Gastroesophageal sphincter (tissue), 4 donors: ENCODE results near the gene TECPR1. TPM values are rescaled to one million over a fixed set of nuclear protein-coding genes. Genes with fewer than 3 reads are reported as not detected.

Experiments used
- ATAC-seq: fragments of 150-250 bp; one replicate; pipeline ENCODE4 v1.9.1; 2016; ENCODE audit warnings: mild to moderate bottlenecking, moderate library complexity
- H3K27ac ChIP-seq, 4 donors: fragments of 200-600 bp; sonication (generic) in 3 of 4; 1 replicate in 3 of 4; 2 replicates in 1 of 4; pipeline ENCODE4 v1.5.1; 2016 to 2019
- H3K27me3 ChIP-seq: fragments of 200-600 bp; sonication (generic); one replicate; pipeline ENCODE4 v1.5.1; 2019
- H3K36me3 ChIP-seq, 2 donors: fragments of 200-600 bp; sonication (generic); one replicate each; pipeline ENCODE4 v1.5.1; 2019; ENCODE audit warnings: control low read depth in 1 of 2
- H3K4me1 ChIP-seq, 3 donors: fragments of 200-600 bp; sonication (generic); 1 replicate in 2 of 3; 2 replicates in 1 of 3; pipeline ENCODE4 v1.5.1; 2016 to 2019; ENCODE audit warnings: control low read depth in 2 of 3
- H3K4me3 ChIP-seq, 2 donors: fragments of 200-600 bp; sonication (generic); one replicate each; pipeline ENCODE4 v1.5.1; 2019; ENCODE audit warnings: mild to moderate bottlenecking in 1 of 2, moderate library complexity in 1 of 2
- H3K9me3 ChIP-seq, 3 donors: fragments of 200-600 bp; sonication (generic); one replicate each; pipeline ENCODE4 v1.5.1; 2017 to 2019; ENCODE audit warnings: control low read depth in 2 of 3
- CTCF ChIP-seq, 4 experiments: fragments of 200-600 bp in 2 of 4; fragments of 450-650 bp in 2 of 4; sonication (generic) in 1 of 4; IDR thresholded peaks; one replicate each; pipeline ENCODE4 v1.5.1; 2017 to 2019; ENCODE audit warnings: antibody characterized with exemption in 4 of 4, mild to moderate bottlenecking in 2 of 4, moderate library complexity in 2 of 4
- EP300 ChIP-seq: sonication (generic); formaldehyde crosslinking; IDR thresholded peaks from one replicate; pipeline ENCODE4 v1.6.1; 2017; ENCODE audit warnings: antibody characterized with exemption, mild to moderate bottlenecking
- POLR2A ChIP-seq, 2 donors: fragments of 450-650 bp; IDR thresholded peaks; one replicate each; pipeline ENCODE4 v1.6.1; 2017; ENCODE audit warnings: antibody characterized with exemption in 2 of 2, mild to moderate bottlenecking in 2 of 2, moderate library complexity in 1 of 2
- POLR2AphosphoS5 ChIP-seq: sonication (generic); formaldehyde crosslinking; IDR thresholded peaks from one replicate; pipeline ENCODE4 v1.6.1; 2017; ENCODE audit warnings: antibody characterized with exemption
- WGBS, 2 donors: methylation state at CpG; one replicate each; pipeline ENCODE4 v1.1.5; 2018; ENCODE audit warnings: low coverage in 1 of 2; 5-methylcytosine and 5-hydroxymethylcytosine counted together
- total RNA-seq, 4 donors: library from RNA; depleted of rRNA; stranded (reverse); fragments of >200 nt; gene quantifications; one replicate each; pipeline ENCODE4 v1.1.0, GENCODE V29; 2016

TECPR1 gene
- total RNA-seq, 4 donors from 2014 or later, result 18.6 to 22.3 (median 20.4) TPM

DNA sequence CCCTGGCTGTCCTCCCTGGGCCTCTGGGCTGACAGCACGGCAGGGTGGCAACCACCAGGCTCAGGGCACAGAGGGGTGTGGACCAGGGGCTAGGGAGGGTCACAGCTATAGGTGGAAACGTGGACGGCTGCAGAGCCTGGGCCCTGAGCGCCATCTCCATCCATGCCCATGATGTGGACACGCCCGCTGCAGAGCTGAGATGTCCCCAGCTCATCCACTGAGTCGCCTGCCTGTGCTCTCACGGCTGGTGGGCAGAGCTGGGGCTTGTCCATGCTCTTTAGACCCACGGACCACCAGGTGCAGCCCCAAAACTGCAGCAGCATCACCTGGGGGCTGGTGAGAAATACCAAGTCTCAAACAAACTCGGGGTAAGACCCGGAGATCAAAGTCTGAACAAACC, 16.1 kb downstream of the TECPR1 start:
- Histone ChIP-seq H3K4me3 (no peak overlapping the region), H3K27me3 (no peaks in the 10 kb centered on the region), H3K9me3 (no peaks in the 10 kb centered on the region), H3K27ac (no peak overlapping the region), H3K4me1 (no peaks in the 10 kb centered on the region), H3K36me3 (peaks cover 0 to 87% of the 10 kb centered on the region in 2 donors)
- WGBS, 2 donors, result 92 to 97% methylated on average over 4 to 5 of the region's 11 CpGs
- no peak for ATAC-seq
- TF ChIP-seq POLR2A (IDR thresholded peaks at IDR 0.05), result no peak
- TF ChIP-seq EP300, result no peak
- TF ChIP-seq CTCF (IDR thresholded peaks at IDR 0.05), result no peak
- no peak for TF ChIP-seq POLR2AphosphoS5

DNA sequence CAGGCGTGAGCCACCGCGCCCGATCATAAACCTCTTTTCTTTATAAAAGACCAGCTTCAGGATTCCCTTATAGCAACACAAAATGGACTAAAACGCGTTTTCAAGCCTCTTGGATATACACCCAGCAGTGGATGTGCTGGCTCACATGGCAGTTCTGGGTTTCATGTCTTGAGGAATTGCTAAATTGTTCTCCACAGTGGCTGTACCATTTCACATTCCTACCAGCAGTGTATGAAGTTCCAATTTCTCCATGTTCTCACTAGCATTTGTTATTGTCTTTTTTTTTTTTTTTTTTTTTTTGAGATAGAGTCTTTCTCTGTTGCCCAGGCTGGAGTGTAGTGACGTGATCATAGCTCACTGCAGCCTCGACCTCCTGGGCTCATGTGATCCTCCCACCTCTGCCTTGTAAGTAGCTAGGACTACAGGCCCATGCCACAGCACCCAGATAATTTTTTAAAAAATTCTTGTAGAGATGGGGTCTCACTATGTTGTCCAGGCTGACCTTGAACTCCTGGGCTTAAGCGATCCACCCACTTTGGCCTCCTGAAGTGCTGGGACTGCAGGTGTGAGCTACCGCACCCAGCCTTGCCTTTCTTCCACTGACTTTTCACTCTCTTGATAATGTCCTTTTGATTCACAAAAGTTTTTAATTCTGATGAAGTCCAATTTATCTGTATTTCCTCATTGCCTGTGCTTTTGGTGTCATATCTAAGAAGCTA, 17.4 kb downstream of the TECPR1 start:
- 94 to 96% methylated on average over 8 to 9 of the region's 10 CpGs for WGBS, 2 donors
- Histone ChIP-seq H3K4me3 (no peak overlapping the region), H3K9me3 (no peaks in the 10 kb centered on the region), H3K36me3 (peaks cover 0 to 87% of the 10 kb centered on the region in 2 donors), H3K27me3 (no peaks in the 10 kb centered on the region), H3K27ac (no peak overlapping the region), H3K4me1 (no peaks in the 10 kb centered on the region)
- ATAC-seq, result no peak
- TF ChIP-seq EP300, result no peak
- no peak for TF ChIP-seq CTCF (IDR thresholded peaks at IDR 0.05)

GRCh38 chr7:98233219-98234070, 18.6 kb downstream of the TECPR1 start:
- ATAC-seq, result no peak
- Histone ChIP-seq H3K36me3 (peaks cover 0 to 87% of the 10 kb centered on the region in 2 donors), H3K27me3 (no peaks in the 10 kb centered on the region)

DNA sequence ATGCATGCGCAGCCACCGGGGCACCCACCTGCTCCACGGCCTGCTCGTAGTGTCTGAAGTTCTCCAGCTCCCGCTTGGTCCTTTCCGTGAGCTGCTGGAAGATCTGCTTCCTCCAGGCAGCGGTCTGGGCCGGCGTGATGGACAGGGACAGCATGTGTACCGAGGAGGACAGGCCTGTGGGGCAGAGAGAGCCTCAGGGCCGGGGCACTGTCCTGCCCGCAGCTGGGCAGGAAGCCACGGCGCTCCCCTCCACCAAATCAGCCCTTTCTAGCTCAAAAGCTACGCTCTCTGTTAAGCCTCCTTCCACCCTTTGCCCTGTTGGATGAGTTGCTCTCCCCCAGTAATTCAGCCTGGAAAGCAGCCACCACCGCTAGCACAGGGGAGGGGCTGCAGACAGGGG, 19.2 kb downstream of the TECPR1 start:
- Histone ChIP-seq H3K36me3 (peaks cover 0 to 87% of the 10 kb centered on the region in 2 donors), H3K9me3 (no peaks in the 10 kb centered on the region), H3K4me1 (no peaks in the 10 kb centered on the region), H3K27ac (no peak overlapping the region), H3K4me3 (no peak overlapping the region), H3K27me3 (no peaks in the 10 kb centered on the region)
- 69% methylated on average over 5 of the region's 16 CpGs; no CpG with 5 or more reads in 1 of the 2 donors for WGBS, 2 donors
- no peak for ATAC-seq
- TF ChIP-seq POLR2AphosphoS5 (no peak), EP300 (no peak), POLR2A (IDR thresholded peaks at IDR 0.05) (no peak), CTCF (IDR thresholded peaks at IDR 0.05) (no peak)

More at GRCh38 chr7:98233219-98234070, 18.6 kb downstream of the TECPR1 start:
- 100% methylated on average over 1 of the region's 32 CpGs; no CpG with 5 or more reads in 1 of the 2 donors for WGBS, 2 donors
- Histone ChIP-seq H3K4me1 (no peaks in the 10 kb centered on the region), H3K9me3 (no peaks in the 10 kb centered on the region), H3K27ac (no peak overlapping the region), H3K4me3 (no peak overlapping the region)
- TF ChIP-seq POLR2AphosphoS5 (no peak), CTCF (IDR thresholded peaks at IDR 0.05) (no peak)

DNA sequence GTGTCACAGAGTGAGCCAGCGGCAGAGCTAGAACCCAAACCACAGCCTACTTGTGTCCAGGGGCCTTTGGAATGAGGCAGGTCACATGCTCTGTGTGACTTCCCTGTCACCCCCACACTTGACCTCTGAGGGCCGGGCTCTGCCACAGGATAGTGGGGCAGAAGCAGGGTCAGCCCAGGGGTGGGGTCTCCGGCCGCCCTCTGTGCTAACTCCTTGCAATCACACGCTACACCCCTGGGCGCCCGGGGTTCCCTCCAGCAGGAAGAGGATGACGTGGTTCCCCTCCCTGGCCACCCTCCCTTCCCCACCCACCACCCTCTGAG, 19.8 kb downstream of the TECPR1 start:
- ATAC-seq, result no peak
- H3K27me3 ChIP-seq, result no peaks in the 10 kb centered on the region
- H3K9me3 ChIP-seq, result no peaks in the 10 kb centered on the region
- peaks cover 0 to 87% of the 10 kb centered on the region in 2 donors for H3K36me3 ChIP-seq
- TF ChIP-seq POLR2A (IDR thresholded peaks at IDR 0.05) (no peak), POLR2AphosphoS5 (no peak), CTCF (IDR thresholded peaks at IDR 0.05) (no peak), EP300 (no peak)
- no peak overlapping the region for H3K4me3 ChIP-seq
- H3K27ac ChIP-seq, result no peak overlapping the region
- no peaks in the 10 kb centered on the region for H3K4me1 ChIP-seq
- no CpG with 5 or more reads among the region's 8 CpGs for WGBS, 2 donors
